Measurements from ENCODE around the gene TNNI3K. TPM values are rescaled to one million over a fixed set of nuclear protein-coding genes. Genes with fewer than 3 reads are reported as not detected.

TNNI3K gene
- total RNA-seq, 2 donors from 2014 or later = 0.59 to 0.96 TPM

DNA sequence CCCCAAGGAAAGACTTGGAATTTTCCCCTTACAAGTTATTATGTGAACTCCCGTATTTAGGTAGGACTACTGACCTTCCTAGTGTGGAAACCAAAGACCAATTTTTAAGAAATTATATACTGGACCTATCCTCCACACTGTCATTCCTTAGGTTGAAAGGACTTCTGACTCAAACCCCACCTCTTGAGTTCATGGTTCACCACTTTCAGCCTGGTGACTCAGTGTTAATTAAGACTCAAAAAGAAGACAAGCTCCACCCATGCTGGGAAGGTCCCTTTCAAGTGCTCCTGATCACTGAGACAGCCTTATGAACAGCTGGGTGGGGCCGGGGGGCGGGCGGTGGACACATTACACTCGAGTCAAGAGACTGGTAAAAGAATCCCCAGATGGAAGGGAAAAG, 164.1 kb downstream of the TNNI3K start:
- TF ChIP-seq, protein P1, sequence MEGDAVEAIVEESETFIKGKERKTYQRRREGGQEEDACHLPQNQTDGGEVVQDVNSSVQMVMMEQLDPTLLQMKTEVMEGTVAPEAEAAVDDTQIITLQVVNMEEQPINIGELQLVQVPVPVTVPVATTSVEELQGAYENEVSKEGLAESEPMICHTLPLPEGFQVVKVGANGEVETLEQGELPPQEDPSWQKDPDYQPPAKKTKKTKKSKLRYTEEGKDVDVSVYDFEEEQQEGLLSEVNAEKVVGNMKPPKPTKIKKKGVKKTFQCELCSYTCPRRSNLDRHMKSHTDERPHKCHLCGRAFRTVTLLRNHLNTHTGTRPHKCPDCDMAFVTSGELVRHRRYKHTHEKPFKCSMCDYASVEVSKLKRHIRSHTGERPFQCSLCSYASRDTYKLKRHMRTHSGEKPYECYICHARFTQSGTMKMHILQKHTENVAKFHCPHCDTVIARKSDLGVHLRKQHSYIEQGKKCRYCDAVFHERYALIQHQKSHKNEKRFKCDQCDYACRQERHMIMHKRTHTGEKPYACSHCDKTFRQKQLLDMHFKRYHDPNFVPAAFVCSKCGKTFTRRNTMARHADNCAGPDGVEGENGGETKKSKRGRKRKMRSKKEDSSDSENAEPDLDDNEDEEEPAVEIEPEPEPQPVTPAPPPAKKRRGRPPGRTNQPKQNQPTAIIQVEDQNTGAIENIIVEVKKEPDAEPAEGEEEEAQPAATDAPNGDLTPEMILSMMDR (IDR thresholded peaks at IDR 0.05) = no peak
- intact Hi-C loops (cut with DNase I) = no loop called here
- no peak for DNase-seq

DNA sequence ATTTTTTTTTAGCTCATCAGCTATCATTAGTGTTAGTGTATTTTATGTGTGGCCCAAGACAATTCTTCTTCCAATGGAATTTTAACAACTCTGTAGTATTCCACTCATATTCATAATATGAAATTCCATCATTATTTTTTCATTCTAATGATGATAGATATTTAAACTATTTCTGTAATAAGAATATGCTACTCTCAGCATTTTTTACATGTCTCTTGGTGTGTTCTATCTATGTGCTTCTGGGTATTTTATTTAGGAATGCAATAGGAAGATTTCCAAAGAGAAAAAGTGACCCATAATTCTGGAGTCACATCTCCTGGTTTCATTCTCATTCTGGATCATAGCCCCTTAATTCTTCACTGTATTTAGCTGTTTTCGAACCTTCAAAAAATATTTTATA, 167.7 kb downstream of the TNNI3K start:
- H3K27ac ChIP-seq = no peak overlapping the region

More for the DNA sequence above, 164.1 kb downstream of the TNNI3K start:
- no peaks in the 10 kb centered on the region for H3K36me3 ChIP-seq
- no peaks in the 10 kb centered on the region for H3K4me1 ChIP-seq
- no peak overlapping the region for H3K27ac ChIP-seq
- H3K27me3 ChIP-seq = no peaks in the 10 kb centered on the region
- H3K9me3 ChIP-seq = no peaks in the 10 kb centered on the region
- H3K4me3 ChIP-seq = no peak overlapping the region
- no peak overlapping the region for H3K9ac ChIP-seq (ENCODE audit: low read depth in 2 of 2, low read length in 2 of 2)

GRCh38 chr1:74403606-74404005, 168.4 kb downstream of the TNNI3K start:
- Histone ChIP-seq H3K9ac (ENCODE audit: low read depth in 2 of 2, low read length in 2 of 2) (no peak overlapping the region), H3K27me3 (no peaks in the 10 kb centered on the region), H3K9me3 (no peaks in the 10 kb centered on the region), H3K27ac (no peak overlapping the region), H3K36me3 (no peaks in the 10 kb centered on the region), H3K4me1 (no peaks in the 10 kb centered on the region), H3K4me3 (no peak overlapping the region)
- intact Hi-C loops (cut with DNase I) = no loop called here
- DNase-seq = no peak
- TF ChIP-seq, protein P1 (IDR thresholded peaks at IDR 0.05) = no peak

More for the DNA sequence above, 167.7 kb downstream of the TNNI3K start:
- Histone ChIP-seq H3K36me3 (no peaks in the 10 kb centered on the region), H3K9me3 (no peaks in the 10 kb centered on the region), H3K27me3 (no peaks in the 10 kb centered on the region), H3K4me1 (no peaks in the 10 kb centered on the region), H3K4me3 (no peak overlapping the region), H3K9ac (ENCODE audit: low read depth in 2 of 2, low read length in 2 of 2) (no peak overlapping the region)
- intact Hi-C loops (cut with DNase I) = no loop called here
- TF ChIP-seq, protein P1 (IDR thresholded peaks at IDR 0.05) = no peak
- no peak for DNase-seq

DNA sequence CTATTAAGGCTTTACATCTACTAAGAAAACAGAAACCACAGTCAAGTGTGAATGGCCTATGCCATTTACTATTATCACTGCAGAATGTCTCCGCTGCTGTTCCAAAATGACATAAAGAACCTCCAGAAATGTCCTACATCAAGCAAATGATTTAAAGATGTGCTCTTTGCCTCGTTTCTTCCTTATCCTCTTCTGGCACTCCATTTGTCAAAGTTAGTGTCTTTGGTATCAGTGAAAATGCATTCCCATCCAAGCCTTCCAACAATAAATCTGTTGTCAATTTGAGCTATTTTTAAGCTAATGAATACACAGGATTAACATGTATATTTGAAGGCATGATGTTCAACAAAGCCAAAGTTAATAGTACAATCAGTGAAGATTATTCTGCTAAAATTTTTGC, 171.6 kb downstream of the TNNI3K start:
- H3K4me3 ChIP-seq = no peak overlapping the region
- no peak for DNase-seq
- intact Hi-C loops (cut with DNase I) = no loop called here

GRCh38 chr1:74407902-74408301, 172.7 kb downstream of the TNNI3K start:
- no peak for DNase-seq
- Histone ChIP-seq H3K36me3 (no peaks in the 10 kb centered on the region), H3K9ac (ENCODE audit: low read depth in 2 of 2, low read length in 2 of 2) (no peak overlapping the region), H3K27ac (no peak overlapping the region), H3K4me1 (no peaks in the 10 kb centered on the region), H3K4me3 (no peak overlapping the region), H3K27me3 (no peaks in the 10 kb centered on the region), H3K9me3 (no peaks in the 10 kb centered on the region)
- TF ChIP-seq, protein P1 (IDR thresholded peaks at IDR 0.05) = no peak
- intact Hi-C loops (cut with DNase I) = no loop called here

More for the DNA sequence above, 171.6 kb downstream of the TNNI3K start:
- Histone ChIP-seq H3K4me1 (no peaks in the 10 kb centered on the region), H3K27ac (no peak overlapping the region), H3K9me3 (no peaks in the 10 kb centered on the region), H3K36me3 (no peaks in the 10 kb centered on the region), H3K27me3 (no peaks in the 10 kb centered on the region), H3K9ac (ENCODE audit: low read depth in 2 of 2, low read length in 2 of 2) (no peak overlapping the region)
- TF ChIP-seq, protein P1 (IDR thresholded peaks at IDR 0.05) = no peak

Data from colonic mucosa (tissue), 4 donors.